Uterus (tissue), 2 donors: ENCODE data around the gene CENPC.

Source experiments
- CTCF ChIP-seq, 4 experiments: fragments of 200-600 bp in 2 of 4; fragments of 450-650 bp in 2 of 4; sonication (generic) in 2 of 4; IDR thresholded peaks; one replicate each; pipeline ENCODE4 v1.5.1; 2016 to 2019; ENCODE audit warnings: antibody characterized with exemption in 4 of 4, mild to moderate bottlenecking in 2 of 4, moderate library complexity in 1 of 4
- POLR2A ChIP-seq, 2 donors: fragments of 450-650 bp; IDR thresholded peaks; one replicate each; pipeline ENCODE4 v1.6.1; 2016; ENCODE audit warnings: antibody characterized with exemption in 2 of 2, mild to moderate bottlenecking in 1 of 2, moderate library complexity in 1 of 2

- no peak for TF ChIP-seq CTCF (IDR thresholded peaks at IDR 0.05)
- TF ChIP-seq POLR2A (IDR thresholded peaks at IDR 0.05): no peak
Measured at GRCh38 chr4:67448621-67449020, 96.7 kb downstream of the CENPC start.
